Cardiac fibroblast (primary cell): ENCODE results near the gene CTR9.

Experiments
- DNase-seq, 2 donors: peaks; one replicate each; pipeline versions ENCODE4 v3.0.0 to v3.0.0-alpha.2; 2010; ENCODE audit warnings: low read depth in 2 of 2
- H3K4me3 ChIP-seq, 2 donors: replicated peaks in 1 of 2; 1 replicate in 1 of 2; 2 replicates in 1 of 2; pipeline ENCODE4 v1.5.1; 2011; ENCODE audit warnings: low read depth in 2 of 2, low read length in 2 of 2, mild to moderate bottlenecking in 2 of 2, moderate library complexity in 1 of 2
- TF ChIP-seq, protein P1 (sequence below): IDR thresholded peaks from one replicate; pipeline ENCODE4 v1.5.1; 2011; ENCODE audit warnings: low read depth, mild to moderate bottlenecking, low read length, inconsistent platforms

CTR9 gene

GRCh38 chr11:10727146-10727851, 23.7 kb upstream of the CTR9 start:
- TF ChIP-seq, protein P1, sequence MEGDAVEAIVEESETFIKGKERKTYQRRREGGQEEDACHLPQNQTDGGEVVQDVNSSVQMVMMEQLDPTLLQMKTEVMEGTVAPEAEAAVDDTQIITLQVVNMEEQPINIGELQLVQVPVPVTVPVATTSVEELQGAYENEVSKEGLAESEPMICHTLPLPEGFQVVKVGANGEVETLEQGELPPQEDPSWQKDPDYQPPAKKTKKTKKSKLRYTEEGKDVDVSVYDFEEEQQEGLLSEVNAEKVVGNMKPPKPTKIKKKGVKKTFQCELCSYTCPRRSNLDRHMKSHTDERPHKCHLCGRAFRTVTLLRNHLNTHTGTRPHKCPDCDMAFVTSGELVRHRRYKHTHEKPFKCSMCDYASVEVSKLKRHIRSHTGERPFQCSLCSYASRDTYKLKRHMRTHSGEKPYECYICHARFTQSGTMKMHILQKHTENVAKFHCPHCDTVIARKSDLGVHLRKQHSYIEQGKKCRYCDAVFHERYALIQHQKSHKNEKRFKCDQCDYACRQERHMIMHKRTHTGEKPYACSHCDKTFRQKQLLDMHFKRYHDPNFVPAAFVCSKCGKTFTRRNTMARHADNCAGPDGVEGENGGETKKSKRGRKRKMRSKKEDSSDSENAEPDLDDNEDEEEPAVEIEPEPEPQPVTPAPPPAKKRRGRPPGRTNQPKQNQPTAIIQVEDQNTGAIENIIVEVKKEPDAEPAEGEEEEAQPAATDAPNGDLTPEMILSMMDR: no peak
- DNase-seq: peak in 1 of 2 donors; percentile 24
- H3K4me3 ChIP-seq: no peak overlapping the region

- no peak overlapping the region for H3K4me3 ChIP-seq
- DNase-seq: no peak
- TF ChIP-seq, protein P1: no peak
Measured at GRCh38 chr11:10728154-10728553, 22.9 kb upstream of the CTR9 start.

DNA sequence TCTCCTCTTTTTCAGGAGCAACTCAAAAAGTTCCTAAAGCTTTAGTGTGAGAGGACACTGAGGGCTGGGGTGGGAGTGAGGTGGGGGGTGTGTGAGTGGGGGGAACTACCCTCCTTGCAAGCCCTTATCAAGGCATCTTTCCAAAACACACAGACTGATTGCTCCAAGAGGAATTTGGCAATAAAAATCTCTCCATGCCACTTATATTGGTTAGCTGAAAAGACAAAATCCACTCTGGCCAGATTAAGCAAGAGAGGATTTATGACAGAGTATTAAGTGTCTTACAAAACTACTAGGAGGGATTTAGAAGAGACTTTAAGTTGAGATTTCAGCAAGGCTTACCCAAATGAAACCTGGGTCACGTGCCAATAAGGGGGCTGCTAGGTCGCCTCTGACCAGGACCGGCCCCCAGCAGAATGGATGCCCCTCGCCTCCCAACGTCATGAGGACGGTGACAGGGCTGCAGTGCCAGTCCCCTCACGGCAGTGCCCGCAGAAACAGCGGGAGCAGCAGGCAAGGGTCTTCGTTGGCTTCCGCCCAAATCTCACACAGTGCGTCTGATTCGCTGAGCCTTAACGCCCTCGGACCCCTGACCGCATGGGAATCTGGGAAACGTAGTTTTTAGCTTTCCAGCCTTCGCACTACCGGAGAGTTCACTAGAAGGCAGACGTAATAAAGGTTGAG, 22.1 kb upstream of the CTR9 start:
- no peak overlapping the region for H3K4me3 ChIP-seq
- DNase-seq: peak in 1 of 2 donors; percentile 32

DNA sequence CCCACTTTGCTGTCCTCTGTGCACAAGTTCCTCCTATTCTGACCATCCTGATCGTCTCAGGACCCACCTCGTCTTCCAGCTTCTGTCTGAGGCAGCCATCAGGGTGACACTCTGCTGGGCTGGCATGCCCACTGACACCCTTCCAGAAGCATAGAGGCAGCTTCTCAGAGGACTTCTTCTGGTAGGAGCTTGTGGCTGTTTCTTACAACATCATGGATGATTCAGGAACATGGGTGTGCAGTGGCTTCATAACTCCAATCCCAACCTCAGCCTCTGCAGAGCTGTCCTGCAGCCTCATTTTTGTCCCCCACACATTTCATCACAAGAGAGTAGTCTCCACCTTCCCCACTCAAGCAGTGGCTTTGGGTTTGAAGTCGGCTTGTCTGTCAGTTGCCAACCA, 20.9 kb upstream of the CTR9 start:
- peak in 1 of 2 donors; percentile 28 for DNase-seq
- no peak overlapping the region for H3K4me3 ChIP-seq
- TF ChIP-seq, protein P1: no peak

More for the DNA sequence above, 22.1 kb upstream of the CTR9 start:
- TF ChIP-seq, protein P1: no peak

DNA sequence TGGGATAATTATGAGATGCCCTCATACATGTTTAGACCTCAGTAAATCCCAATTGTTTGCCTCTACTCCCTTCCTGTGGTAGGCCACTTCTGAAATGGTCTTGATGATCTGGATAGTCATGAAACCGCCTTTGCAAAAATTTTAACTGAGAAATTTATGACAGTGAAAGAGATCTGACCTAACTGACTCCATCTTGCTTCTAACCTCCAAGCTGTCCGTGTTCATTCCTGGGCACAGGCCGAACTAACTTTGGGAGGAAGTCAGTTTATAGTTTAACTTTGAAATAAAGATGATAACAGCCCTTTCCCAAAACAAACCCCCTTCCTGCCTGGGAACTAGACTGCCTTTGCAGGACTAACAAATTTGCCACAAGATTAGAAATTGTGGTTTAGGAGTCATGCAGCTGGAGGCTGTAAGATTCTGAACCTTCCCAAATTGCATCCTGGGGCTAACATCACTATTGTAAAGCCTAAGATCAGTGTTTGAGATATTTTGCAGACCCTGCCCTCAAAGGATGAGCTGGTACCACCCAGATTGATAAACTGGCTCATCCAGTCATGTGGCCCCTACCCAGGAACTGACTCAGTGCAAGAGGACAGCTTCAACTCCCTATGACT, 19.9 kb upstream of the CTR9 start:
- H3K4me3 ChIP-seq: no peak overlapping the region
- TF ChIP-seq, protein P1: no peak
- DNase-seq: no peak

GRCh38 chr11:10735481-10736475, 15.3 kb upstream of the CTR9 start:
- TF ChIP-seq, protein P1: peak; percentile 99
- H3K4me3 ChIP-seq: peak overlapping the region; percentile 8 to 15
- DNase-seq: peak; percentile 98
